HPDE6-E6E7 (cell line): ENCODE data around the gene SCNN1A.
"Not testable (repeated sequence)": the region's sequence is repeated elsewhere in the genome, so short reads cannot be mapped to it uniquely, and the experiment has no call there.

Experiments
- DNase-seq: peaks from one replicate; pipeline ENCODE4 v3.0.0; 2011; ENCODE audit warnings: missing footprints; ENCODE audit errors: extremely low spot score

SCNN1A gene

DNA sequence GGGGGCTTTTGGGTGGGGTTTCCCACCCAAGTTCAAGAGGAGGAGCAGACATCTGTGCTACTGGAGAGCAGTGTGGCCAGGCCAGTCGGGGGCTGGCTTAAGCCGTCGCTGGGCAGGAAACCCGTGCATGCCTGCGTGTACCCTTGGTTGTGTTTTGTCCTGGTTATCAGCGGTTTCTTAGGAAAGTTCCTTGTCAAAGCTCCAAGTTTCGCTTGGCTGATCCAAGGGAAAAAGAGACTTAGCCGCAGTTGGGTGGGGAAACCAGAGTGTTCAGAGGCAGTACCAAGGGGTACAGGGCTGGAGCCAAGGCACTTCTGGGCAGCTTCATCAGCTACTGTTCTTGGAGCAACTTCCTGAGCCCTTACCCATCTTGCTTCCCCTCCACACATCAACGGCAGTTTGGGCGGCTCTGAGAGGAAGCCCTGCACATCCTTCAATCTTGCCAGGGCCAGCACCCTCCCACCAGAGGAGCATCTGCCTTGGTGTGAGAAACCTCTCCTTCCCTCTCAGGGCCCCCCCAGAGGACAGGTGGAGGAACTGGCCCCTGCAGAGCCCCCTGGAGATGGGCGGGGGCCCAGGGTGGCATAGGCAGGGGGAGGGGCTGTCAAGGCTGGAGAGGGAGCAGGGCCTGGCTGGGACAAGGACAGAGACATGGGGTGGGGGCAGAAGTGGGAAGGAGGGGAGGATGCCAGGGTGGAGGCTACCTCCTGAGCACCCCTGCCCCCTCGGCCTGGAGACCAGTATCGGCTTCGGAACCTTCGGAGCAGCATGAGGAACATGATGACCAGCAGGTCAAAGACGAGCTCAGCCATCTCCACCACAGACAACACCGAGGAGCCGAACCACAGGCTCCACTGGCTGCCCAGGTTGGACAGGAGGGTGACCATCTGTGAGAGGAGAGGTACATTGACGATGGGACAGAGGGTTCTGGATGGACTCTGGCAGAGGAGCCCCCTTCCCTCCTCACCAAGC is 27.7 kb downstream of the SCNN1A start:
- DNase-seq = no peak

DNA sequence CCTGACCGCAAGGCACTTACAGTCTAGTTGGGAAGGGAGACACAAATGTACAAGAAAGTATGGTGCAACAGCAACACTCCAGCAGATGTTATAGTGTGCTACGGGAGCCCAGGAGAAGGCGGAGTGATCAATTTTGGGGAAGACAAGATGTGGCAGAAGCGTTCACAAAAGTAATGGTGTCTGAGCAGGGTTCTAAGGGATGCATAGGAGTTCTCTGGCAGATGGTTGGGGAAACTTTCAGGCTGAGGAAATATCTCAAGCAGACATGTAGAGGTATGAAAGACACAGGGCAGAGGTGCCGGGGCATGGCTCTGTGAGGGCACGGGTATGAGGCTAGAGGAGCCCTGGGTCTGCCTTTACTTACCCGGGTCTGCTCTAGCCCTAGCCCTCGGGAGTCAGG is 28.4 kb downstream of the SCNN1A start:
- DNase-seq = no peak

DNA sequence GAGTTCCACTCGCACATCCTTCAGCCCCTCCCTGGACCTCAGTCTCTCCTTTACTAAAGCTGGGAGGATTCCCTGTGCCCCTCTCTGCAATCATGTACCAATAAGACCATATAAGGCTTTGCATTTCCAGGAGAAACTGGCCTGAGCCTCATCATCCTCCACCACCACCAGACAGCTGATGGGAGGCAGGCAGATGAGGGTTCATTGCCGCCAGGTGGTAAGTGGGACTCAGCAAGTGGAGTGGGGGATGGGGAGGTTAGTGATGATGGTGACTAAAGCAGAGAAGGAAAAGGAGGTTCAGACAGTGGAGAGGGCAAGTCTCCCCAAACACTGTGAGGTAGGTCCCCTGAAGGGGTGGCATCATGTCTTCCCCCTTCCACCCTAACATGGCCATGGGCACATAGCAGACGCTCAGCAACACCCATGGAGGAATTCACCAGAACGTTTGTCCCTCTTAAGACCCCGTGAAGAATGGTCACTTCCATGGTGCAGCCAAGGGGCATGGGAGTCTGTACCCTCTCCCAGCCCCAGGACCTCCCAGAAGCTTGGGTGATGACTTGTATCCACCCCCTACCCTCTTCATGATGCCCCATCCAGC is 29.0 kb downstream of the SCNN1A start:
- no peak for DNase-seq

DNA sequence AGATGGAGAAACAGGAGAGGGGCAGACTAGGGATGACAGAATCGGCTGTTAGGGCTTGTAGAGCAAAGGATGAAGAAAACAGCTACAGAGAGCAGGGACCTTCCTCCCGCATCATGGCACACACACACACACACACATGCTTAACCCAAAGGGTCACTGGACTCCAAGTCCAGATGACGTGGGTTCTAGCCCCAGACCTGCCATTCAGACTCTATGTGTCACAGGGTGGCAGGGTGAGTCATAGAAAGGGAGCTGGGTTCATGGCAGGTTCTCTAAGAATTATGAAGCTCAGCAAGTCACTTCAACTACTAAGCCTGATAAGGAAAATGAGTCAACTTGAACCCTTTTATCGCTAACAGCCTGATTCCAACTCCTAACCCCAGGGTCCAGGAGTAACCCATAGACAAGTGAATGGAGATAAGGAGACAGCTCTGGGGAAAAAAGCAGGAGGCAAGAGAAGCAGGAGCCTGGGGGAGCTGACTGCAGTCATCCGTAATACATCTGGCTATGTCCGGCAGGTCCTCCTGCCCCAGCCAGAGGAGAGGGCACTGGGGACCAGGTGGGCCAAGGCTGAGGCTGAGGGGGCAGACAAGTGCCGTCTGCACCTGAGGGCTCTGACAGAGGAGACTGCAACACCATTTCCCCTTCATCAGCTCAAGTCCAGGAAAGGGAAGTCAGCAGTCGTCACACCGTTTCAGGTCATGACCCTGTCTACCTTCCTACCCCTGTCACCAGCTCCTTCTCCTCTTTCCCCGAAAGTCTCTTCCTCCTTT is 29.9 kb downstream of the SCNN1A start:
- peak; percentile 87 for DNase-seq

DNA sequence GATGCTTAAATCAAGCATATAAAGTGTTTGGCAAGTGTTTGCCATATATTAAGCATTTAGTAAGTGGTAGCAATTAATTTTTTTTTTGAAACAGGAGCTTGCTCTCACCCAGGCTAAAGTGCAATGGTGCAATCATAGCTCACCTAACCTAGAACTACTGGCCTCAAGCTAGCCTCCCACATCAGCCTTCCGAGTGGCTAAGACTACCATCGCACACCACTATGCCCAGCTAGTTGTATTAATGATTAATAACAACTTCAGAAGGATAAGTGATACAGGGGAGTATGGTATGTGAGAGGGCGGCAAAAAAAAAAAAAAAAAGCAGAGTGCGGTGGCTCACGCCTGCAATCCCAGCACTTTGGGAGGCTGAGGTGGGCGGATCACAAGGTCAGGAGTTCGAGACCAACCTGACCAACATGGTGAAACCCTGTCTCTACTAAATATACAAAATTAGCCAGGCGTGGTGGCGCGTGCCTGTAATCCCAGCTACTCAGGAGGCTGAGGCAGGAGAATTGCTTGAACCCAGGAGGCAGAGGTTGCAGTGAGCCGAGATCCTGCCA is 31.2 kb downstream of the SCNN1A start:
- DNase-seq = not testable (repeated sequence)

DNA sequence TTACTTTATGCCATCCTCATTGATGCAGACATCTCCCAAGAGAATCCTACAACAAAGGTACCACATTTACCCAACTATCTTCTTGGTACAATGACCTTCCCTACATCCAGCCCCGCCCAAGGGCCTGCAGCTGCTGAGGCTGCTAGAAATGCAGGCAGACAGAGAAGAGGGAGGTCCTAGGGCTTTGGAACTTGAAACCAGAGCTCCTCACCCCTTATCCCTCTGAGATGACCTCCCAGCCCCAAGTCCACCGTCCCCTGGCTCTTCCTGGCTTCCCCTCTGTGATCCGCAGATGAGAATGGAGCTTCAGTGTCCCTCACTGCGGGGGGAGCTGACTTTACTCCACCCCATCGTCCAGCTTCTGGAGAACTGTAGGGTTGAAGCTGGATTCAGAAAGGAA is 31.8 kb downstream of the SCNN1A start:
- DNase-seq = no peak

DNA sequence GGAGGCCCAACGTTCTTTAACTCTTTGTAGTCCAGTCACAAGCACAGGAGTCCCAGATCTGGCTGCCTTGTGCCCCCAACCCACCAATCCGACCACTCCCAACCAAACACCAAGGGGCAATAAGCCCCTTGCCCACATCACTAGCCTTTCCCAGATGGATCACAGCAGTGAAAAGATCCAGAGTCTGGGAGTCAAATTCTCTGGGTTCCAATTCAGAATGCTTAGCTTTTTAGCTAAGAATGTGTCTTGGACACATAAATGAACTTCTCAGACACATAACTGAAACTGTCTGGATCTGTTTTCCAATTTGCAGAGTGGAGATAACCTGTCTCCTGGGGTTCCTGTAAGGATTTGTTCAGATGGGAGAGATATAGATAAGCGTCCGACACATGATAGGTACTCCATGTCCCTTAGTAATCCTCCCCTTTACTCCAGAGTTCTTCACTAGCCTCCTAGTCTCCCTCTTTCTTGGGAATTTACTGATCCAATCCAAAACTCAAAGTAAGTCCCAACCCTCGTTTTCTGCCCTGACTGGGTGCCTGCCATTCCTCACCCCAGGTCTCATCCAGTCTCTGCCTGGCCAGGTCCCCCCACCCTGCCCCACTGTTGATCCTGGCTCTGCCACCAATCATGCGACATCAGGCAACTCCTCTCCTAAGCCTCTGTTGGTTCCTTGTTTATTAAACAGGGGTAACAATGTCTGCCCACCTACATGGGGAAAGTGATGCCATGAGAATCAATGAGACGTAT is 33.0 kb downstream of the SCNN1A start:
- DNase-seq = no peak

DNA sequence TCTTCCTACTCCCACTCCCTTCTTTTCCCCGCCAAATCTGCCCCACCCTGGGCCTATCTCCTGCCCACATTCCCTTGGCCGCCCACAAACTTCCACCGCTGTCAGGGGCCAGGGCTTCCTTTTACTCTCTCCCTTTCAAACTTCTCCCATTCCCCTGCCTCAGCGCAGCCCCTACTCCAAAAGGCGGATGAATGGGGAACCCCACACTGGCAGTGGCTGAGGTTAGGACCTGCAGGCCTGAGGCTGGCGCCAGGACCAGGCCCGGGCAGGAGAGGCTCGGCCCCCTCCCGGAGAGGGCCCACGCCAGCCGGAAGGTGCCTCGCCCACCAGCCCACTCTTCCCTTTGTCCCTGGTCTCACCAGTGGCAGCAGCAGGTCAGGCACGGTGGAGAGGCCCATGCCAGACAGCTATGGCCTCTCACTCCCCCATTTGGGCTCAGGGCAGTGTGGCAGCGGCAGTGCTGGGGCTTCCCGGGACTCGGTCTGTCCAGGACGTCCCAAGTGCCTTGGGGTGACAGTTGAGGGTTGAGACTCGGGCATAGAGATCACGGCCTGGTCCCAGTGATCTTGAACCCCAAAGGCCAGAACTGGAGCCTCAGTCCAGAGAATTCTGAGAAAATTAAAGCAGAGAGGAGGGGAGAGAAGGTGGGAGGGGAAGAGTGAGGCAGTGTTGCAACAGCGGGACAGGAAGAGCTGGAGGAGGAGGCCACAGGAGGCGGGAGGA is 33.8 kb downstream of the SCNN1A start, which contains the start of gene TNFRSF1A:
TSS of gene TNFRSF1A (minus strand) at position 660 of the 723 bp plus-strand sequence. CDS start at position 398, 262 bp downstream.
- no peak for DNase-seq

DNA sequence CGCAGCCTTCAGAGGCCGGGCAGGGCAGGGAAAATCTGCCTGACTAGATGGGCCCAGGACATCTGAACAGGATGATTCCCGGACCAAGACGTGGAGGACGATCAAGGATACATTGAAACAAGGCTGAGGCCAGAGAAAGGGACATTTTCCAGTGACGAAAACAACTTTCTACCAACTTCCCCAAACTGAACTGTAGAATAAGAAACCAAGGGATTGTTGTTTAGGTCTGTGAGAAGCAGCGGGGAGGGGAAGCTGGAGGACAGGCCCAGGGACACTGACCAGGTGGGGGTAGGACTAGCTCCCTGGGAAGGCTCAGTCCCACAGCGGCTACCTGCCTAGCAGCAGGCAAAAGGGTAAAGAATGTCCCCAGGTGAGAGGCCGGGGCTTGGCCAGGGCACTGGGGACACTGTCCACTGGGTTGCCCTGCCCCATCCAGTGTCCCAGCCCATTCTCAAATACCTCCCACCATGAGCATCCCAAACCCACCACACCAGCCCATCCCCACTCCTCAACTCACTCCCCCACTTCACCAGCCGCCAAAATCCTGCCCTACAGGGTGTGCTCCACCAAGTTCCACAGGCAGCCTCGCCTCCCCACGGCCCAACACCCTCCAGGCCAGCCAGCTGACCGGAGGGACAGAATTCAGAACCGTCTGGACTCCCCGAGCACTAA is 34.5 kb downstream of the SCNN1A start:
- no peak for DNase-seq

DNA sequence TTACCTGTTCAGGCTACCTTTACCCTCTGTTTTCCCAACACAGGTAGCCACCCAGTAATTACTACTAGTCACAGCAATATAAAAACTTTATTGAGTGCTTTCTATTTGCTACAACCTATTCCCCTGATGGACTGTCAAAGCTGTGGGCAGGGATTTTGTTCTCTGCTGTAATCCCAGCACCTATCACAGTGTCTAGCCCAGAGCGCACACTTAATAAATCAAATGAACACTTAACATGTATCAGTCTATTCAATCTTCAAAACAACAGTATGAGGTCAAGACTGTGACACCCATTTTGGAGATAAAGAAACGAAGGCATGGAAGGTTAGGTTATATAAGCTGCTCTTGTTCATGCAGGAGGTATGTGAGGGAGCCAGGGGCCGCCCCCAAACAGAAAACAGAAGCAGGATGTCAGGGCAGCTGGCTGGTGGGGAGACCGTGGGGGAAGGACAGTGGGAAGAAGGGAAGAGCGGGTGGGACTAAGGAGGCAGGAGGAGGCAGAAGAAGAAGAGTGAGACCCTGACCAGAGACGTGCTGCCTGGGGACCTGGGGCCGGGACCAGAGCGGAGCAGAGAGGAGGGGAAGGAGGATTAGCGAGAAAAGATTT is 35.2 kb downstream of the SCNN1A start:
- no peak for DNase-seq

DNA sequence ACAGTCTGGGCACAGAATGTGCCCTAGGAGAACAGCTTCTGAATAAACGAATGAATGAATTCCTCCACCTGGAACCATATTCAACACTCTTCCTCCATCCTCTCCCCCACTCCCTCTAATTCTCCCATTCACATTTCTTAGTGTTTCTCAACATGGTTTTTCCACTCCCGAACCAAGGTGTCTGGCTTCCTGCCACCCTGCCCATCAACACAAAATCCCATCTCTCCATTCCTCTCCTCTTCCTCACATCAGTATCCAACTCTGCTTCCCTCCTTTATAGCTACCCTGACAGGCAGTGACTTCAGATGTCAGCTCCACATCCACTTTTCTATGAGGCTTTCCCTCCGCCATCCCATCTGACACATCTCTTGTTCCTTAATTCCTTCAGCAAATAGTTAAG is 36.4 kb downstream of the SCNN1A start:
- no peak for DNase-seq

DNA sequence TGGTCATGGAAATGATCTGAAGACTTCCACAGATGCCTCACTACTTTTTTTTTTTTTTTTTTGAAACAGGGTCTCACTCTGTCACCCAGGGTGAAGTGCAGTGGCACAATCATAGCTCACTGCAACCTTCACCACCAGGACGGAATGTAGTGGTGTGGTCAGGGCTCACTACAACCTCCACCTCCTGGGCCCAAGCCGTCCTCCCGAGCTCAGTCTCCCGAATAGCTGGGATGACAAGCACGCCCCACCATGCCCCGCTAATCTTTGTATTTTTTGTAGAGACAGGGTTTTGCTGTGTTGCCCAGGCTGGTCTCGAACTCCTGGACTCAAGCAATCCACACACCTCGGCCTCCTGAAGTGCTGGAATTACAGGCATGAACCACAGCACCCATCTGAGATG is 36.8 kb downstream of the SCNN1A start:
- not testable (repeated sequence) for DNase-seq

DNA sequence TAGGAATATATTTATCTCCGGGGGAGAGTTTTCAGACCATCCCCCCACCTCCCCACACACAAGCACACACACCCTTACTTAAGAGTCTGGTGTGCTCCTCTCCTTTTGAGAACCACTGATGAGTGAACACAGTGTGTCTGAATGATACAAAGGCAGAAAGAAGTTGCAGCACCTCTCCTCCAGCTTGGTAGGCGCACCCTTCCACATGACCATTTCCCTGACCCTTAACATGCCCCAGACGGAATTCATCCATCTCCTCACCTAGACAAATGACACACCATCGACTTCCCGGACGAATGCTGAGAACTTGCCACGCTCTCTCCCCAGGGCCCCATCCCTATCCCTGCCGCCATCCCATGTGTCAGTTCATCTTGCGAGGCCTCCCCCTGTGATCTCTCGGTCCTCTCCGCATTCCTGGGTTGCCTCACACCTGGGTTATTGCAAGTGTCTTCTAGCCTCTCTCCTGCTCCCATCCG is 37.4 kb downstream of the SCNN1A start:
- no peak for DNase-seq

DNA sequence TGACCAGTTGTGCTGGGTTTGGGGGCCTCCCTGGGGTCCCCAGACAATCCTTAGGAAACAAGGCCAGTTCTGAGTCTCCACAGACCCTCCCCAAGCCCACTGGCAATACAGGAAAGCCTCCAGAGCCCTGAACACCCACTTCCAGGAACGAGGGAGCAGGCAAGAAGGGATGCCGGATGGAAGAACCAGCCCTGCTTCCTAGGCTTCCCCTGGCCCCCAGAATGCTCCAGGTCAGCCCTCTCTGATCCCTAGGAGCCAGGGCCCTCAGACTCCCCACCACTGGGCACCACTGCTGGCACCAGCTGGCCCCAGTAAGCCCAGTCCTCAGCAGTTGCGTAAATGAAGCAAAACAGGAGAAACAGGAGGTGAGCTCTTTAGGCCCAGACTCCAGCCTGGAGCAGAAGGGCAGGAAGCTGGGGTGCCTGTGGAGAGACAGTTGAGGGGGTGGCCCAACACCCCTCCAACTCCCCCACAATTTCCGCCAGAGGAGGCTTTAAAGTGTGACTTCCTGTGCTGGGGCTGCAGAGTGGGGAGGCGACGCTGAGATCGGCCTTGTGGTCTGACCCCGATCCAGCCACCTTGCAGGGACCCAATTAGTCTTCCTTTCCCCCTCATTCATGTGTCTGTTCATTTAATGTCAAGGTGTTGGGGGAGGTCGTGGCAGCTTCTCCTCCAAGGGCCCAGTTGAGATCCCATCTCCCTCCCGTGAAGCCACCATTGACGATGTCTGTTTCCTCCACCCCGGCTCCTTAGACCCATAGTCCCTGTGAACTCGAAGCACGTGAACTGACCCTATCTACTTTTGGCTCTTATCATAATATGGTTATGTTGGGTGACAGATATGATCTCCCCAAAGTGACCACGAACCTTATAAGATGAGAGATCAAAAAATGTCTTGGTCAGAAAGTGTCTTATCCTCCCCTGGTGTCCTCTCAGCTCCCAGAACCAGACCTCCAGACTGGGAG is 38.2 kb downstream of the SCNN1A start:
- DNase-seq = no peak

DNA sequence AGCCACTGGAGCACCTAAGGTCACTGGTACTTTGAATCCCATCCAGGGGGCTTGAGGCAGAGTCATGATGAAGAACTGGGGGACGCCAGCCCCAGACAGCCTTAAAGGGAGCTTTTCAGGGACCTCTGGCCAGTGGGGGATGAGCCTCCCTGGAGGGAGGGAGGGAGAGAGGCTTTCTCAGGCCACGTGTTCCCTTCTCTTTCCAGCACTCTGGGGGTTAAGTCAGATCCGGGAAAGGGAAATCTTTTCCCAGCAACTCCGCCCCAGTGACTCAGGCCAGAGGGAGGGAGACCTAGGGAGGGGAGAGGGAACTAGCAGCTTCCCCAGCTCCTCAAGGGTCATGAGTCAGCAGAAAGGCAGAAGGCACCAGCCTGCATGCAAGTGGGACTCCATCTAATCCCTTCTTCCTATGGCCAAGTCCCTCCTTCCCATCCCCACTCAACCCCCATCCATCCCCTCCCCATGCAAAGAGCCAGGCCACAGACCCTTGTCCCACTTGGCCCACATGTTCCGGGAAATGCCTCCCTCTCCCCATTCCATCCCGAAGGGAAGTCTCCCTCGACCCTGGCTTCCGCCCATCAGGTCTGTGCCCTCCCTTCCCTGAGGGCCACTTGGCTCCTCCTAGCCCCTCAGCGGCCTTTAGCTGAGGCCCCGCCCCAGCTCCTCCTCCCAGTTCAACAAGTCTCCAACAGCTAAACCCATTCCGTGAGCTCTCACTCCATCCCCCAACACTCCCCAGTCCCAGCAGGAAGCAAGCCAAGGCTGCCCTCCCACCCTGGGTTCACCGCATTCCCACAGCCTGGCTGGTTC is 39.1 kb downstream of the SCNN1A start:
- DNase-seq = peak; percentile 96

DNA sequence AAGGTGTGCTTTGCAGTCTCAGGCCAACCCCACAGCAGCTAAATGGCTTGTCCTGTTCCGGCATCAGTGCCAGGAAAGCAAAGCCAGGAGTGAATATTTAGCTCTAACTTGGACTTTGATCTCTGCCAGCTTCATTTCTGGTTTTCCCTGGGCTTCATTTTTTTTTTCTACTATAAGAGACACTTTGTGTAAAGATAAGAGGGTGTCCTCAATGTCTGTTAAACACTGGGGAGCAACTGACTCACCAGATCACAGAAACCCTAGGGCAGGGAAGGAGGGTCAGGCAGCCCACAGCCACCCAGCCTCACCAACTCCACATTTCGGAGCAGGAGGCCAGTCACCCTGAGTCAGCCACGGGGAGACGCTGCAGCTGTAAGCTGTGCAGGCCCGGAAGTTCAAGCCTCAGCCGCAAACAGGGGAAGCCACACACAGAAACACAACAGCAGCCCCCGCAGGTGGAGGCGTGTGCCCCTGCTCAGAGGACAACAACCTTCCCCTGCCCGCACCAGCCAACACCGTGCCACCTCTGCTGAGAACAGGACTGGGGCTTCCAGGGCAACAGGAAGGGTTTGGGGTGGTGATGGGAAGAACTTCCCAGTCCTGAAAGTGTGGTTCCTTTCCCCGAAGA is 39.8 kb downstream of the SCNN1A start:
- DNase-seq = peak; percentile 64

DNA sequence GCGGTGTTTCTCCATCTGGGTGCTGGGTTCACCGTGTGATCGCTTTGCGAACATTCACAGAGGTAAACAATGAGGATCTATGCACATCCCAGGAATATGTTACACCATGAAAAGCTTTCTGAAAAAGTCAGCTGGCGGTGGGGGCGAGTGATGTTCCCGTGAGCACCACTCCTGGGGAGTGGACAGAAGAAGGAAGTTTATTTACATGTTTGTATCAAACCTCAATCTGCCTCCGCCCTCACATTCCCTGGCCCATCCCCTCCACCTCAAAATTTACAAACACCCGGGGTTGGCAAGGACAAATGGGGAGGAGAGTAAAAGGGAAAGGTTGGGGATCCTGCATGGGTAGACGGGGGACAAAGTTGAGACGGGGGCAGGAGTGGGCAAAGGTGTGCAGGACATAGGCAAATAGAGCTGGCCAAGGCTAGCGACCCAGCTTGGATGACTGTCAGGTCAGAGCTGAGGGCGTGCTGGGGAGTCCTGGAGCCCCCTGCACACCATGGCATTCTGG is 40.4 kb downstream of the SCNN1A start:
- DNase-seq = no peak
